ENCODE results near the gene APLP2. TPM values are rescaled to one million over a fixed set of nuclear protein-coding genes. Genes with fewer than 3 reads are reported as not detected.

APLP2 gene
- total RNA-seq, 1 experiment from 2014 or later: 317 TPM

DNA sequence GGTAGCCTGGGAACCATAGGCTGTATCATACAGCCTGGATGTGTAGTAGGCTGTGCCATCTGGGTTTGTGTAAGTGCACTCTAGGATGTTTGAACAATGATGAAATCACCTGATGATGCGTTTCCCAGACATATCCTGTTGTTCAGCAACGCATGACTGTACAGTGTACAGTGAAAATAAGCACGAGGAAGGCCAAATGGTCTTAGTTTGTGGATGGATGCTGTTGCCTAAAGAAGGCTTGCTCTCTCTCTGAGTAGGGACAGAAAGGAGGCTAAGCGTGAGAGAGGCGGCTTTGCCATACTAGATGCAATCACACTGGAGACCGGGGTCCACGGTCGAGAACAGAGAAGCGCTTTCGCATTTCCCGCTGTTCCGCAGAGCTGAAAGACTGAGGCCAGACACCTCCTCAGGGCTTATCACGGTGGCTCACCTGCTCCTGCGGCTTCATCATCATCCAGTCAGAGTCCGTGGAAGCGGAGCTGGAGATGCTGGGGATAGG is 27.6 kb upstream of the APLP2 start:
- POLR2A ChIA-PET: interaction anchor here (1.2 kb wide), 1 partner anchor 39 kb away, joined by 4 read pairs; the partner anchor contains the start of gene PRDM10
- Mint-ChIP-seq H3K36me3 (ENCODE audit: insufficient read depth, unreplicated experiment) (no peaks in the 10 kb centered on the region), H3K9me3 (ENCODE audit: unreplicated experiment) (no peaks in the 10 kb centered on the region), H3K27ac (ENCODE audit: low read depth, unreplicated experiment) (peak overlapping the region; percentile 75), H3K4me1 (ENCODE audit: insufficient read depth, unreplicated experiment) (peaks cover 21% of the 10 kb centered on the region), H3K27me3 (ENCODE audit: insufficient read depth, unreplicated experiment) (no peaks in the 10 kb centered on the region), H3K4me3 (ENCODE audit: unreplicated experiment) (no peak overlapping the region)
- TF ChIP-seq, protein P1, sequence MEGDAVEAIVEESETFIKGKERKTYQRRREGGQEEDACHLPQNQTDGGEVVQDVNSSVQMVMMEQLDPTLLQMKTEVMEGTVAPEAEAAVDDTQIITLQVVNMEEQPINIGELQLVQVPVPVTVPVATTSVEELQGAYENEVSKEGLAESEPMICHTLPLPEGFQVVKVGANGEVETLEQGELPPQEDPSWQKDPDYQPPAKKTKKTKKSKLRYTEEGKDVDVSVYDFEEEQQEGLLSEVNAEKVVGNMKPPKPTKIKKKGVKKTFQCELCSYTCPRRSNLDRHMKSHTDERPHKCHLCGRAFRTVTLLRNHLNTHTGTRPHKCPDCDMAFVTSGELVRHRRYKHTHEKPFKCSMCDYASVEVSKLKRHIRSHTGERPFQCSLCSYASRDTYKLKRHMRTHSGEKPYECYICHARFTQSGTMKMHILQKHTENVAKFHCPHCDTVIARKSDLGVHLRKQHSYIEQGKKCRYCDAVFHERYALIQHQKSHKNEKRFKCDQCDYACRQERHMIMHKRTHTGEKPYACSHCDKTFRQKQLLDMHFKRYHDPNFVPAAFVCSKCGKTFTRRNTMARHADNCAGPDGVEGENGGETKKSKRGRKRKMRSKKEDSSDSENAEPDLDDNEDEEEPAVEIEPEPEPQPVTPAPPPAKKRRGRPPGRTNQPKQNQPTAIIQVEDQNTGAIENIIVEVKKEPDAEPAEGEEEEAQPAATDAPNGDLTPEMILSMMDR (IDR thresholded peaks at IDR 0.05; ENCODE audit: unreplicated experiment): no peak
- DNase-seq (ENCODE audit: unreplicated experiment): peak; percentile 88
- intact Hi-C loops (cut with micrococcal nuclease): no loop called here
- CTCF ChIA-PET: no interaction called here
- no TSS peak for BruUV-seq (replicated peaks)

DNA sequence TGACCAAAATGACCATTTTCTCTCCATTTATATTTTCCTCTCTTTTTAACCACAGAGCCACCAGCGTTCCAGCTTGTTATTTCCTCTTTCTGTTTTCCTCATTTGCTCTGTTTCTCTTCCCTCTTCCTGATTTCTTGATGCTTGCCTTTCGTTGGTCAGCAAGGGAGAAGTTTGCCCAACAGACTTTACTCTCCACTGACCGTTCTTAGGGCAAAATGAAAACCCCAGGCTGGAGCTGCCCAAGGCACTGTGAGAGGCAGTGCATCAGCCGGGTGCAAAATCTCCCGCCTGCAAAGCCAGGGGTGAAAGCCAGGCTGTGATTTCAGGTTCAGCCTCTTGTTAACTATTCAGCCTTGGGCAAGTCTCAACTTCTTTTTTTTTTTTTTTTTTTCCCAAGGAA is 26.1 kb upstream of the APLP2 start:
- Mint-ChIP-seq H3K27ac (ENCODE audit: low read depth, unreplicated experiment) (no peak overlapping the region), H3K27me3 (ENCODE audit: insufficient read depth, unreplicated experiment) (no peaks in the 10 kb centered on the region), H3K36me3 (ENCODE audit: insufficient read depth, unreplicated experiment) (no peaks in the 10 kb centered on the region), H3K9me3 (ENCODE audit: unreplicated experiment) (no peaks in the 10 kb centered on the region), H3K4me3 (ENCODE audit: unreplicated experiment) (no peak overlapping the region), H3K4me1 (ENCODE audit: insufficient read depth, unreplicated experiment) (peaks cover 12% of the 10 kb centered on the region)
- POLR2A ChIA-PET: no interaction called here
- TF ChIP-seq, protein P1 (IDR thresholded peaks at IDR 0.05; ENCODE audit: unreplicated experiment): no peak
- intact Hi-C loops (cut with micrococcal nuclease): no loop called here
- no TSS peak for BruUV-seq (replicated peaks)
- DNase-seq (ENCODE audit: unreplicated experiment): no peak
- CTCF ChIA-PET: no interaction called here

DNA sequence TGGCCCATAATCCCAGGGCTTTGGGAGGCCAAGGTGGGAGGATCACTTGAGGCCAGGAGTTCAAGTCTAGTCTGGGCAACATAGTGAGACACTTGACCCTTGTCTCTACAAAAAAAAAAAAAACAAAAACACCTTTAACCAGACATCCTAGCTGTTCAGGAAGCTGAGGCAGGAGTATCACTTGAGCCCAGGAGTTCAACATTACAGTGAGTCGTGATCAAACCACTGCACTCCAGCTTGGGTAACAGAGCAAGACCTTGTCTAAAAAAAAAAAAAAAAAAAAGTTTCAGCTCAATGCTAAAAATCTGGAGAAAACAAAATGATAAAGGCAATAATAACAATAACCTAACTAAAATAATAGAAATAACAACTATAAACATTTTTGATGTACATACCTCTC is 22.6 kb upstream of the APLP2 start:
- no peaks in the 10 kb centered on the region for H3K36me3 Mint-ChIP-seq (ENCODE audit: insufficient read depth, unreplicated experiment)
- no TSS peak for BruUV-seq (replicated peaks)
- TF ChIP-seq, protein P1 (IDR thresholded peaks at IDR 0.05; ENCODE audit: unreplicated experiment): no peak
- DNase-seq (ENCODE audit: unreplicated experiment): no peak
- H3K27me3 Mint-ChIP-seq (ENCODE audit: insufficient read depth, unreplicated experiment): no peaks in the 10 kb centered on the region
- H3K27ac Mint-ChIP-seq (ENCODE audit: low read depth, unreplicated experiment): no peak overlapping the region
- H3K9me3 Mint-ChIP-seq (ENCODE audit: unreplicated experiment): no peaks in the 10 kb centered on the region
- H3K4me1 Mint-ChIP-seq (ENCODE audit: insufficient read depth, unreplicated experiment): peaks cover 15% of the 10 kb centered on the region
- H3K4me3 Mint-ChIP-seq (ENCODE audit: unreplicated experiment): no peak overlapping the region
- ChIA-PET CTCF (no interaction called here), POLR2A (interaction anchor here (1.0 kb wide), 1 partner anchor 44 kb away, joined by 3 read pairs; the partner anchor contains the start of gene PRDM10)
- intact Hi-C loops (cut with micrococcal nuclease): no loop called here

DNA sequence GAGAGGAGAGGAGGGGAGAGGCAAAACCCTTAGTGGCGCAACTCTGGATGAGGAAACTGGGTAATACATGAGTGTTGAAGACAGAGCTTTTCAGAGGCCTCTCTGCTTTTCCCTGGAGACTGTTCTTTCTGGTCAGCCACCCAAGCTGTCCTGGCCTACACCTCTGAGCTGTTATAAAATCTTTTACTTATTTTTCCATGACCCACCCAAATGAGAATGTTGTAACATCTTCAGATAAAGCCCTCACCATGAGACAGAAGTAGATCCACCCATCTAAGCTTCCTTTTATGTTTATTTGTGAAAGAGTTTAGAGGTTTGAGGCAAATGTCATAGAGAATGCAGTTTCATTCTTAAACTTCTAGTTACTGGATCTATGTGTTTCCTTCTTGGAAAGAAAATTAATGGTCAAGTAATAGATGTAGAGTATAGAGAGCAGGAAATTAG is 20.3 kb upstream of the APLP2 start:
- ChIA-PET POLR2A (interaction anchor here (0.5 kb wide), 1 partner anchor 188 kb away, joined by 4 read pairs; no protein-coding TSS in a partner anchor), CTCF (no interaction called here)
- Mint-ChIP-seq H3K9me3 (ENCODE audit: unreplicated experiment) (no peaks in the 10 kb centered on the region), H3K27me3 (ENCODE audit: insufficient read depth, unreplicated experiment) (no peaks in the 10 kb centered on the region), H3K4me3 (ENCODE audit: unreplicated experiment) (no peak overlapping the region), H3K27ac (ENCODE audit: low read depth, unreplicated experiment) (no peak overlapping the region), H3K4me1 (ENCODE audit: insufficient read depth, unreplicated experiment) (peaks cover 6% of the 10 kb centered on the region), H3K36me3 (ENCODE audit: insufficient read depth, unreplicated experiment) (no peaks in the 10 kb centered on the region)
- TF ChIP-seq, protein P1 (IDR thresholded peaks at IDR 0.05; ENCODE audit: unreplicated experiment): no peak
- intact Hi-C loops (cut with micrococcal nuclease): no loop called here
- BruUV-seq (replicated peaks): no TSS peak
- no peak for DNase-seq (ENCODE audit: unreplicated experiment)
